B cell (primary cell): ENCODE measurements around the gene GRAMD2A. TPM values are rescaled to one million over a fixed set of nuclear protein-coding genes. Genes with fewer than 3 reads are reported as not detected.

Experiments
- ATAC-seq: fragments of 200-7000 bp; cut with Tn5 transposase; one replicate; pipeline ENCODE4 v1.10.0; 2021; ENCODE audit warnings: low read depth, mild to moderate bottlenecking, moderate number of reproducible peaks, moderate library complexity
- CTCF ChIA-PET: fragments of 350-600 bp; sonication (Branson Sonifier 250); formaldehyde crosslinking; loops from one replicate; lab custom pipeline; 2021; ENCODE audit warnings: antibody characterized with exemption, inconsistent platforms; lab: Charles Lee
- POLR2A ChIA-PET: fragments of 350-600 bp; sonication (Branson Sonifier 250); formaldehyde crosslinking; loops from one replicate; lab custom pipeline; 2021; ENCODE audit warnings: antibody characterized with exemption; lab: Charles Lee
- DNase-seq: peaks from one replicate; pipeline ENCODE4 v3.0.0; 2013
- H2AFZ ChIP-seq: 2 replicates; pipeline ENCODE4 v1.6.1; 2012; ENCODE audit warnings: mild to moderate bottlenecking, low read depth, low read length; ENCODE audit not compliant: insufficient read depth, poor library complexity, severe bottlenecking
- H3K27ac ChIP-seq, 2 donors: 1 replicate in 1 of 2; 2 replicates in 1 of 2; pipeline ENCODE4 v1.5.1; 2012 to 2013; ENCODE audit warnings: low read length in 2 of 2, mild to moderate bottlenecking in 2 of 2, moderate library complexity in 1 of 2
- H3K27me3 ChIP-seq, 4 experiments: fragments of 200-600 bp in 1 of 4; sonication (generic) in 1 of 4; replicated peaks in 1 of 4; 1 replicate in 2 of 4; 2 replicates in 2 of 4; pipeline versions ENCODE4 v1.6.1 to v1.7.0; 2013 to 2016; ENCODE audit warnings: low read length in 3 of 4, mild to moderate bottlenecking in 2 of 4, mixed read lengths in 1 of 4, moderate library complexity in 1 of 4; ENCODE audit not compliant: insufficient read depth in 4 of 4, control insufficient read depth in 3 of 4; ENCODE audit errors: control extremely low read depth in 1 of 4
- H3K36me3 ChIP-seq, 2 experiments: replicated peaks in 1 of 2; 1 replicate in 1 of 2; 2 replicates in 1 of 2; pipeline versions ENCODE4 v1.6.1 to v1.7.1; 2013; ENCODE audit warnings: low read length in 1 of 2; ENCODE audit not compliant: insufficient read depth in 2 of 2, control insufficient read depth in 1 of 2; ENCODE audit errors: control extremely low read depth in 1 of 2, extremely low read depth in 1 of 2
- H3K4me1 ChIP-seq, 2 donors: fragments of 200-600 bp in 1 of 2; sonication (generic) in 1 of 2; 1 replicate in 1 of 2; 2 replicates in 1 of 2; pipeline versions ENCODE4 v1.5.1 to v1.6.1; 2013 to 2017; ENCODE audit warnings: low read length in 2 of 2; ENCODE audit not compliant: control insufficient read depth in 2 of 2, insufficient read depth in 2 of 2
- H3K4me2 ChIP-seq: replicated peaks from 2 replicates; pipeline ENCODE3; 2012; ENCODE audit warnings: mild to moderate bottlenecking, low read depth, low read length; ENCODE audit not compliant: poor library complexity, severe bottlenecking
- H3K4me3 ChIP-seq, 5 experiments: fragments of 200-600 bp in 1 of 5; sonication (generic) in 1 of 5; 1 replicate in 3 of 5; 2 replicates in 2 of 5; pipeline versions ENCODE4 v1.5.1 to v1.7.0; 2011 to 2016; ENCODE audit warnings: low read length in 4 of 5, mild to moderate bottlenecking in 4 of 5, low read depth in 2 of 5, control low read depth in 1 of 5, moderate library complexity in 1 of 5; ENCODE audit not compliant: insufficient read depth in 1 of 5; ENCODE audit errors: control extremely low read depth in 1 of 5, extremely low read depth in 1 of 5
- H3K79me2 ChIP-seq: fragments of 200-600 bp; sonication (generic); one replicate; pipeline ENCODE4 v1.6.0; 2016; ENCODE audit warnings: low read length; ENCODE audit not compliant: control insufficient read depth, insufficient read depth
- H3K9ac ChIP-seq: fragments of 200-600 bp; sonication (generic); 2 replicates; pipeline ENCODE4 v1.6.1; 2017; ENCODE audit warnings: mild to moderate bottlenecking, low read length, moderate library complexity
- H3K9me3 ChIP-seq, 3 donors: one replicate each; pipeline versions ENCODE4 v1.6.1 to v1.7.1; 2013; ENCODE audit warnings: low read length in 2 of 3; ENCODE audit not compliant: control insufficient read depth in 2 of 3, insufficient read depth in 1 of 3; ENCODE audit errors: control extremely low read depth in 1 of 3
- H4K20me1 ChIP-seq: 2 replicates; pipeline ENCODE4 v1.6.0; 2012; ENCODE audit warnings: mild to moderate bottlenecking, low read length; ENCODE audit not compliant: insufficient read depth, control insufficient read depth, poor library complexity, severe bottlenecking
- H3K27ac Mint-ChIP-seq: one replicate; pipeline ENCODE4 v1.8.0; 2021; ENCODE audit warnings: mixed read lengths
- H3K27me3 Mint-ChIP-seq: one replicate; pipeline ENCODE4 v1.8.0; 2021; ENCODE audit warnings: mixed read lengths
- H3K4me1 Mint-ChIP-seq: one replicate; pipeline ENCODE4 v1.8.0; 2021; ENCODE audit warnings: mixed read lengths
- H3K4me3 Mint-ChIP-seq: one replicate; pipeline ENCODE4 v1.8.0; 2021; ENCODE audit warnings: mixed read lengths
- H3K9me3 Mint-ChIP-seq: one replicate; pipeline ENCODE4 v1.8.0; 2022; ENCODE audit warnings: mixed read lengths; ENCODE audit not compliant: insufficient read depth
- CTCF ChIP-seq: fragments of 200-600 bp; IDR thresholded peaks from one replicate; pipeline ENCODE4 v1.8.0; 2022; ENCODE audit warnings: antibody characterized with exemption, mild to moderate bottlenecking
- EZH2 ChIP-seq: IDR thresholded peaks from 2 replicates; pipeline ENCODE4 v1.6.1; 2012; ENCODE audit warnings: borderline replicate concordance, low read depth, mild to moderate bottlenecking, moderate library complexity, low read length; ENCODE audit not compliant: insufficient read depth, poor library complexity, severe bottlenecking
- WGBS: methylation state at CpG from one replicate; pipeline ENCODE4 v1.1.5; 2013; ENCODE audit warnings: missing lambda C conversion rate; ENCODE audit not compliant: insufficient coverage; 5-methylcytosine and 5-hydroxymethylcytosine counted together
- intact Hi-C: fragments of 100-400 bp; cut with micrococcal nuclease; formaldehyde crosslinking; loops from one replicate; pipeline ENCODE4 v1.10.0; 2022
- polyA plus RNA-seq: library from polyadenylated mRNA; depleted of rRNA; stranded (reverse); fragments of >200 nt; gene quantifications from 2 replicates; pipeline ENCODE4 v1.2.3, GENCODE V29; 2012
- total RNA-seq, 2 donors: library from RNA; stranded (reverse); fragments of 120-200 nt in 1 of 2; gene quantifications; 1 replicate in 1 of 2; 2 replicates in 1 of 2; pipeline versions ENCODE4 v1.2.3 to v1.2.4, GENCODE V29; 2013 to 2022

The GRAMD2A gene
- total and polyA plus RNA-seq, 2 donors (not counting 1 experiment from before 2014, with no cell fraction given) = not detected

GRCh38 chr15:72198356-72199204, 993 bp upstream of the GRAMD2A start:
- peaks cover 17 to 52% of the 10 kb centered on the region in 2 experiments for H3K36me3 ChIP-seq
- ATAC-seq (no peak), DNase-seq (no peak)
- intact Hi-C loops = loop anchor here (1.0 to 5.0 kb wide), 4 partner anchors 30 to 334 kb away; partner anchors contain the start of genes HEXA and PARP6
- H3K9ac ChIP-seq = no peak overlapping the region
- 80% methylated on average over 5 of the region's 11 CpGs for WGBS
- ChIA-PET CTCF (interaction anchor here (0.8 to 9.5 kb wide), 12 partner anchors 8 to 333 kb away, joined by 3 to 137 read pairs (median 7); partner anchors contain the start of genes HEXA and PKM), POLR2A (interaction anchor here (1.3 kb wide), 1 partner anchor 137 kb away, joined by 3 read pairs; no protein-coding TSS in a partner anchor)
- Mint-ChIP-seq H3K27ac (no peak overlapping the region), H3K27me3 (peaks cover 24% of the 10 kb centered on the region), H3K9me3 (no peaks in the 10 kb centered on the region), H3K4me1 (peaks cover 29% of the 10 kb centered on the region), H3K4me3 (peak overlapping the region; percentile 39)
- peaks cover 6 to 10% of the 10 kb centered on the region in 2 donors for H3K4me1 ChIP-seq
- TF ChIP-seq CTCF = no peak
- TF ChIP-seq EZH2 = no peak
- H3K4me3 ChIP-seq = no peak overlapping the region
- no peaks in the 10 kb centered on the region for H3K9me3 ChIP-seq
- H3K27me3 ChIP-seq = peaks cover 0 to 26% (median 5%) of the 10 kb centered on the region in 4 experiments
- no peaks in the 10 kb centered on the region for H3K79me2 ChIP-seq
- H3K4me2 ChIP-seq = no peak overlapping the region
- no peak overlapping the region for H3K27ac ChIP-seq
- no peak overlapping the region for H2AFZ ChIP-seq
- peaks cover 18% of the 10 kb centered on the region for H4K20me1 ChIP-seq
